Measurements from ENCODE around the gene KIF23.
"Not testable (repeated sequence)": the region's sequence is repeated elsewhere in the genome, so short reads cannot be mapped to it uniquely, and the experiment has no call there.

The KIF23 gene

GRCh38 chr15:69413822-69414700 is at the start of gene KIF23:
KIF23 (plus strand) TSS chr15:69414349; CDS start chr15:69414466, 117 bp downstream.
- H3K9me3 ChIP-seq (ENCODE audit: control insufficient read depth, low read length): no peaks in the 10 kb centered on the region
- H3K4me1 ChIP-seq (ENCODE audit: control insufficient read depth, insufficient read depth, low read length): peaks cover 11% of the 10 kb centered on the region

GRCh38 chr15:69367236-69367635 is 46.9 kb upstream of the KIF23 start:
- H3K4me3 ChIP-seq (ENCODE audit: low read length): no peak overlapping the region
- H3K9ac ChIP-seq (ENCODE audit: low read length): no peak overlapping the region
- H3K4me1 ChIP-seq (ENCODE audit: control insufficient read depth, insufficient read depth, low read length): no peaks in the 10 kb centered on the region
- no peak for DNase-seq (ENCODE audit: low read depth)
- no peaks in the 10 kb centered on the region for H3K9me3 ChIP-seq (ENCODE audit: control insufficient read depth, low read length)
- no peaks in the 10 kb centered on the region for H3K36me3 ChIP-seq (ENCODE audit: control insufficient read depth, insufficient read depth, low read length, severe bottlenecking)
- H3K27me3 ChIP-seq (replicated peaks; ENCODE audit: control insufficient read depth, insufficient read depth, low read length): no peaks in the 10 kb centered on the region

More at GRCh38 chr15:69413822-69414700, at the start of gene KIF23:
- Histone ChIP-seq H3K27me3 (replicated peaks; ENCODE audit: control insufficient read depth, insufficient read depth, low read length) (no peaks in the 10 kb centered on the region), H3K4me3 (ENCODE audit: low read length) (peak within 1 kb of the TSS; percentile 83), H3K36me3 (ENCODE audit: control insufficient read depth, insufficient read depth, low read length, severe bottlenecking) (no peaks in the 10 kb centered on the region), H3K9ac (ENCODE audit: low read length) (peak within 1 kb of the TSS; percentile 88)
- peak; percentile 98 for DNase-seq (ENCODE audit: low read depth)

DNA sequence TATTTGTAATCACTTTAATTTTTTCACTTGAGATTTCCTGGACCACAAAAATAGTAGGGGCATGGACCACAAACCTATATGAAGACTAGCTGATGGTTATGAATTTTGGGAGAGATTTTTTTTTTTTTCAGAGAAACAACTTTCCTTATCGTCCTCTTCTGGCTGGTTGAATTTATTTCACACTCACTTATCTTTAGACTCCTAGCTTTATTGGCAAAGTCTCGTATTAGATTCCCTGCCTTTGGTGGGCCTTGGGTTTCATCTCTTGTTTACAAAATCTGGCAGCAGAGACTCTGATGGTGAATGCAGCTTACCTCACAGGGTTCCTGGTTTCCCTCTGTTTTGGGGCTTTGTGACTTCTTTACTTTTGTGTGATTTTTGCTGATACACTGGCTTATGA is 44.5 kb upstream of the KIF23 start:
- H3K27me3 ChIP-seq (replicated peaks; ENCODE audit: control insufficient read depth, insufficient read depth, low read length): no peaks in the 10 kb centered on the region
- no peak for DNase-seq (ENCODE audit: low read depth)
- no peaks in the 10 kb centered on the region for H3K36me3 ChIP-seq (ENCODE audit: control insufficient read depth, insufficient read depth, low read length, severe bottlenecking)
- no peaks in the 10 kb centered on the region for H3K9me3 ChIP-seq (ENCODE audit: control insufficient read depth, low read length)
- no peak overlapping the region for H3K4me3 ChIP-seq (ENCODE audit: low read length)
- no peaks in the 10 kb centered on the region for H3K4me1 ChIP-seq (ENCODE audit: control insufficient read depth, insufficient read depth, low read length)
- no peak overlapping the region for H3K9ac ChIP-seq (ENCODE audit: low read length)

- H3K9me3 ChIP-seq (ENCODE audit: control insufficient read depth, low read length): no peaks in the 10 kb centered on the region
- no peaks in the 10 kb centered on the region for H3K36me3 ChIP-seq (ENCODE audit: control insufficient read depth, insufficient read depth, low read length, severe bottlenecking)
- H3K4me3 ChIP-seq (ENCODE audit: low read length): no peak overlapping the region
- no peak overlapping the region for H3K9ac ChIP-seq (ENCODE audit: low read length)
- H3K27me3 ChIP-seq (replicated peaks; ENCODE audit: control insufficient read depth, insufficient read depth, low read length): no peaks in the 10 kb centered on the region
- H3K4me1 ChIP-seq (ENCODE audit: control insufficient read depth, insufficient read depth, low read length): peaks cover 5% of the 10 kb centered on the region
- no peak for DNase-seq (ENCODE audit: low read depth)
These were observed 40.7 kb upstream of the KIF23 start for GRCh38 chr15:69373406-69373805.

DNA sequence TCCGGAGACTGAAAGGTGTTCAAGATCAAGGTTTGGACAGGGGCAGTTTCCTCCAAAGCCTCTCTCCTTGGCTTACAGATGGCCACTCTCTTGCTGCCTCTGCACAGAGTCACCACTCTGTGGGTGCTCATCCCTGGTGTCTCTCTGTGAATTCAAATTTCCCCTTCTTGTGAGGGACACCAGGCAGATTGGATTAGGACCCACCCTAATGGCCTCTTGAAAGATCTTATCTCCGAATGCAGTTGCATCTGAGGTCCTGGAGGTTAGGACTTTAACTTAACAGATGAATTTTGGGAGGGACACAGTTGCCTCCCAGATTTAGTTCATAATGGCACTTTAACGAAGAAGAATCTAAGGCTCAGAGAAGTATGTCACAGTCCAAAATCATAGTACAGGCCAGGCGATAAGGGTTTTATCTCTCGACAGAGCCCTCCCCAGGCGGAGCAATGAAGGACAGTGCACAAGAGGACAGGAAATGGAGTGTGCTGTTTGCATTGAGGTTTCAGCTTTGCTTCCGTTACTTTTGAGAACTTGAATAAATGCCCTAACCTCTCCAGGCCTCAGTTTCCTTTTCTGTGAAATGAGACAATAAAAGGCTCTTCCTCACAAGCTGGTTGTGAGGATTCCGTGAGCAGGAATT is 38.9 kb upstream of the KIF23 start:
- Histone ChIP-seq H3K4me1 (ENCODE audit: control insufficient read depth, insufficient read depth, low read length) (peaks cover 5% of the 10 kb centered on the region), H3K9me3 (ENCODE audit: control insufficient read depth, low read length) (no peaks in the 10 kb centered on the region), H3K9ac (ENCODE audit: low read length) (no peak overlapping the region), H3K36me3 (ENCODE audit: control insufficient read depth, insufficient read depth, low read length, severe bottlenecking) (no peaks in the 10 kb centered on the region), H3K4me3 (ENCODE audit: low read length) (no peak overlapping the region), H3K27me3 (replicated peaks; ENCODE audit: control insufficient read depth, insufficient read depth, low read length) (no peaks in the 10 kb centered on the region)
- no peak for DNase-seq (ENCODE audit: low read depth)

DNA sequence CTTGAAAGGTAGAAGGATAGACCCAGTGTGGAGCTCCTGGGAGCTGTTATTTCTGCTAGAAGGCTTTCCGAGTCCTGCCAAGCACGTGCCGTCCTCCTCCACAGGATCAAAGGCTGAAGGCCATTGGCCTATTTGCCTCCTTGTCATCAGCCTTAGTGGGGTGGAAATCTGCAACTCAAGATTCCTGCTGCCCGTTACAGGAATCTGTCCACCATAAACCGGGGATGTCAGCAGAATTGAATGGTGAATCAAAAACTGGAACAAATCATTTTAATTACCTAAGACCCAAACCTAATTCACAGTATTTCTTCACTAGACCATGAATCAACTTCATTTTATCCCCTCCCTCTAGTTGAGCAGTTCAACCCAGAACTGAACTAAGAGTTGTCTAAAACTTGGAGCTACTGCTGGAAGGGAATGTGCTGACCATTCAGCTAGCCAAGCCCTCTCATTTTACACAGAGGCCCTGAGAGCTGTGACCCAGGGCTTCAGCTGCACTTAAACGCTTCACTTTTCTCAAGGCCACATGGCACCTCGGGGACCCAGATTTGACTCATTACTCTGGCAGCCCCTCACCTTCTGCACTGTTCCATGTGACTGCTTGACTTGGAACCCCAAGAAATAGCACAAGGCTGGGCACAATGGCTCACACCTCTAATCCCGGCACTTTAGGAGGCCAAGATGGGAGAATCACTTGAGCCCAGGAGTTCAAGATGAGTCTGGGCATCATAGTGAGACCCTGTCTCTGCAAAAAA is 36.8 kb upstream of the KIF23 start:
- Histone ChIP-seq H3K4me3 (ENCODE audit: low read length) (no peak overlapping the region), H3K9me3 (ENCODE audit: control insufficient read depth, low read length) (no peaks in the 10 kb centered on the region), H3K27me3 (replicated peaks; ENCODE audit: control insufficient read depth, insufficient read depth, low read length) (no peaks in the 10 kb centered on the region), H3K9ac (ENCODE audit: low read length) (no peak overlapping the region), H3K4me1 (ENCODE audit: control insufficient read depth, insufficient read depth, low read length) (peaks cover 5% of the 10 kb centered on the region), H3K36me3 (ENCODE audit: control insufficient read depth, insufficient read depth, low read length, severe bottlenecking) (no peaks in the 10 kb centered on the region)
- no peak for DNase-seq (ENCODE audit: low read depth)

DNA sequence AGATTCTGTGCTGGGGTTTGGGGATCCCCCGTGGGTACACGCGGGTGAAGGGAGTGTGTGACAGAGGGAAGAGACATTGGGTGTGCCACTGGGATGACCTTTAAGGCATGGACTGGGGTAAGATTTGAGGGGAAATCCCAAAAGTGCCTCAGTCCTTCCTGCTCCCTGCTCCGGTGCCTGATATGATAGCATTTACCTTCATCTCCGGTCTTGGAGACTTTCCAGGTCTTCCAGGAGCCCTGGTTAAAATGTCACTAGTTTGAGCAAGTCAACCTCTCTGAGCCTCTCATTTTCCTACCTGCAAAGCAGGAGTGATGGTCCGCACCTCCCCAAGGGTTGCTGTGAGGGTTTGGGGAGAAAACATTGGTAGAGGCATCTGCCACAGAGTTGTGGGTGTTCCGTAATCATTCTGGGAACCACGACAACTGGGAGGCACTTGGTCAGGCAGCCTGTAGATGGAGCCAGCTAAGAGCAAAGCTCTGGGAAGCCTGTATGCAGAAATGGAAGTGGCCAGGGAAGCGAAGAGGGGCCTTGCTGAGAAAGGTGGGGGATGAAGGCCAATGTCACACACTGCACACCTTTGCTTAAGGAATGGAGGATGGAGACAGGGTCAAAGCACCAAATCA is 33.9 kb upstream of the KIF23 start:
- H3K9me3 ChIP-seq (ENCODE audit: control insufficient read depth, low read length): no peaks in the 10 kb centered on the region
- H3K36me3 ChIP-seq (ENCODE audit: control insufficient read depth, insufficient read depth, low read length, severe bottlenecking): no peaks in the 10 kb centered on the region
- no peak for DNase-seq (ENCODE audit: low read depth)
- H3K4me3 ChIP-seq (ENCODE audit: low read length): no peak overlapping the region
- H3K9ac ChIP-seq (ENCODE audit: low read length): no peak overlapping the region
- H3K27me3 ChIP-seq (replicated peaks; ENCODE audit: control insufficient read depth, insufficient read depth, low read length): no peaks in the 10 kb centered on the region
- peaks cover 5% of the 10 kb centered on the region for H3K4me1 ChIP-seq (ENCODE audit: control insufficient read depth, insufficient read depth, low read length)

- Histone ChIP-seq H3K36me3 (ENCODE audit: control insufficient read depth, insufficient read depth, low read length, severe bottlenecking) (no peaks in the 10 kb centered on the region), H3K9ac (ENCODE audit: low read length) (no peak overlapping the region), H3K4me3 (ENCODE audit: low read length) (no peak overlapping the region), H3K4me1 (ENCODE audit: control insufficient read depth, insufficient read depth, low read length) (peaks cover 5% of the 10 kb centered on the region), H3K27me3 (replicated peaks; ENCODE audit: control insufficient read depth, insufficient read depth, low read length) (no peaks in the 10 kb centered on the region), H3K9me3 (ENCODE audit: control insufficient read depth, low read length) (no peaks in the 10 kb centered on the region)
- no peak for DNase-seq (ENCODE audit: low read depth)
These were observed 33.4 kb upstream of the KIF23 start for GRCh38 chr15:69380726-69381105.

- H3K4me3 ChIP-seq (ENCODE audit: low read length); H3K36me3 ChIP-seq (ENCODE audit: control insufficient read depth, insufficient read depth, low read length, severe bottlenecking); H3K27me3 ChIP-seq (replicated peaks; ENCODE audit: control insufficient read depth, insufficient read depth, low read length); H3K4me1 ChIP-seq (ENCODE audit: control insufficient read depth, insufficient read depth, low read length); DNase-seq (ENCODE audit: low read depth); H3K9ac ChIP-seq (ENCODE audit: low read length); H3K9me3 ChIP-seq (ENCODE audit: control insufficient read depth, low read length): not testable (repeated sequence)
These were observed 32.0 kb upstream of the KIF23 start for GRCh38 chr15:69382176-69382575.

- H3K4me3 ChIP-seq (ENCODE audit: low read length); DNase-seq (ENCODE audit: low read depth); H3K9ac ChIP-seq (ENCODE audit: low read length); H3K9me3 ChIP-seq (ENCODE audit: control insufficient read depth, low read length); H3K27me3 ChIP-seq (replicated peaks; ENCODE audit: control insufficient read depth, insufficient read depth, low read length); H3K36me3 ChIP-seq (ENCODE audit: control insufficient read depth, insufficient read depth, low read length, severe bottlenecking): not testable (repeated sequence)
- peaks cover 10% of the 10 kb centered on the region for H3K4me1 ChIP-seq (ENCODE audit: control insufficient read depth, insufficient read depth, low read length)
These were observed 30.1 kb upstream of the KIF23 start for GRCh38 chr15:69384066-69384465.
